HFFc6 (cell line): ENCODE data around the gene IPPK. TPM values are rescaled to one million over a fixed set of nuclear protein-coding genes. Genes with fewer than 3 reads are reported as not detected.

ENCODE experiments used
- DNase-seq: peaks from one replicate; pipeline ENCODE4 v3.0.0-alpha.2; 2018
- H3K27ac Mint-ChIP-seq: 2 replicates; pipeline ENCODE4 v1.8.0; 2020; ENCODE audit warnings: mild to moderate bottlenecking, mixed read lengths
- H3K27me3 Mint-ChIP-seq: 2 replicates; pipeline ENCODE4 v1.8.0; 2021; ENCODE audit warnings: mild to moderate bottlenecking, moderate library complexity, mixed read lengths; ENCODE audit not compliant: insufficient read depth
- H3K36me3 Mint-ChIP-seq: 2 replicates; pipeline ENCODE4 v1.8.0; 2021; ENCODE audit warnings: low read depth, mixed read lengths
- H3K4me1 Mint-ChIP-seq: 2 replicates; pipeline ENCODE4 v1.8.0; 2020; ENCODE audit warnings: low read depth, mixed read lengths
- H3K4me3 Mint-ChIP-seq: 2 replicates; pipeline ENCODE4 v1.8.0; 2020; ENCODE audit warnings: mild to moderate bottlenecking, moderate library complexity, mixed read lengths
- H3K9me3 Mint-ChIP-seq: 2 replicates; pipeline ENCODE4 v1.8.0; 2020; ENCODE audit warnings: mild to moderate bottlenecking, mixed read lengths
- CTCF ChIP-seq: fragments of 200-600 bp; sonication (generic); IDR thresholded peaks from 2 replicates; pipeline ENCODE4 v1.5.0; 2021; ENCODE audit warnings: antibody characterized with exemption, mild to moderate bottlenecking
- total RNA-seq, 6 experiments: library from RNA; stranded (reverse); fragmentation: NEBNext Ultra II Directional; extraction: Animal tissue kit (Norgen Biotek cat#: 25700); gene quantifications; 2 replicates in 1 of 6; 3 replicates in 5 of 6; pipeline ENCODE4 v1.2.3, GENCODE V29; 2021

The IPPK gene
- total RNA-seq, 6 experiments from 2014 or later = 10.0 to 14.0 (median 12.5) TPM

GRCh38 chr9:92707530-92707929 lies 37.6 kb upstream of the IPPK start:
- DNase-seq = no peak
- no peak overlapping the region for H3K27ac Mint-ChIP-seq
- no peak for TF ChIP-seq CTCF
- H3K36me3 Mint-ChIP-seq = peaks cover 10% of the 10 kb centered on the region; the same call in 1 of the 2 replicates
- H3K4me1 Mint-ChIP-seq = peaks cover 30% of the 10 kb centered on the region
- H3K4me3 Mint-ChIP-seq = no peak overlapping the region
- no peaks in the 10 kb centered on the region for H3K9me3 Mint-ChIP-seq
- peaks cover 4% of the 10 kb centered on the region for H3K27me3 Mint-ChIP-seq

GRCh38 chr9:92706218-92706940 lies 36.4 kb upstream of the IPPK start:
- Mint-ChIP-seq H3K4me3 (no peak overlapping the region), H3K36me3 (peaks cover 10% of the 10 kb centered on the region; the same call in 1 of the 2 replicates), H3K27me3 (peaks cover 4% of the 10 kb centered on the region), H3K9me3 (no peaks in the 10 kb centered on the region), H3K27ac (no peak overlapping the region), H3K4me1 (peaks cover 30% of the 10 kb centered on the region)
- peak; percentile 73 for TF ChIP-seq CTCF
- no peak for DNase-seq

GRCh38 chr9:92704528-92704927 lies 34.6 kb upstream of the IPPK start:
- TF ChIP-seq CTCF = no peak
- no peak overlapping the region for H3K27ac Mint-ChIP-seq
- no peak for DNase-seq
- no peaks in the 10 kb centered on the region for H3K9me3 Mint-ChIP-seq
- H3K4me1 Mint-ChIP-seq = peaks cover 27% of the 10 kb centered on the region
- no peak overlapping the region for H3K4me3 Mint-ChIP-seq
- H3K36me3 Mint-ChIP-seq = peaks cover 7% of the 10 kb centered on the region; the same call in 1 of the 2 replicates
- peaks cover 4% of the 10 kb centered on the region for H3K27me3 Mint-ChIP-seq

GRCh38 chr9:92696619-92697018 lies 26.7 kb upstream of the IPPK start:
- no peak overlapping the region for H3K27ac Mint-ChIP-seq
- H3K36me3 Mint-ChIP-seq = peaks cover 6% of the 10 kb centered on the region
- no peaks in the 10 kb centered on the region for H3K4me1 Mint-ChIP-seq
- peaks cover 26% of the 10 kb centered on the region for H3K9me3 Mint-ChIP-seq
- DNase-seq = no peak
- TF ChIP-seq CTCF = no peak
- H3K4me3 Mint-ChIP-seq = no peak overlapping the region
- H3K27me3 Mint-ChIP-seq = no peaks in the 10 kb centered on the region; the same call in 1 of the 2 replicates

GRCh38 chr9:92686954-92687353 lies 17.0 kb upstream of the IPPK start:
- no peak overlapping the region for H3K4me3 Mint-ChIP-seq
- TF ChIP-seq CTCF = peak; percentile 56
- DNase-seq = no peak
- no peaks in the 10 kb centered on the region; the same call in none of the 2 replicates for H3K27me3 Mint-ChIP-seq
- peaks cover 11% of the 10 kb centered on the region for H3K36me3 Mint-ChIP-seq
- no peaks in the 10 kb centered on the region for H3K4me1 Mint-ChIP-seq
- H3K27ac Mint-ChIP-seq = no peak overlapping the region
- H3K9me3 Mint-ChIP-seq = peaks cover 15% of the 10 kb centered on the region
